SW 1271 (cell line): ENCODE results near the gene ZNF714.

Source experiments
- DNase-seq, 2 experiments: peaks; one replicate each; lab custom pipeline; 2025; lab: John Stamatoyannopoulos, UW

The ZNF714 gene

DNA sequence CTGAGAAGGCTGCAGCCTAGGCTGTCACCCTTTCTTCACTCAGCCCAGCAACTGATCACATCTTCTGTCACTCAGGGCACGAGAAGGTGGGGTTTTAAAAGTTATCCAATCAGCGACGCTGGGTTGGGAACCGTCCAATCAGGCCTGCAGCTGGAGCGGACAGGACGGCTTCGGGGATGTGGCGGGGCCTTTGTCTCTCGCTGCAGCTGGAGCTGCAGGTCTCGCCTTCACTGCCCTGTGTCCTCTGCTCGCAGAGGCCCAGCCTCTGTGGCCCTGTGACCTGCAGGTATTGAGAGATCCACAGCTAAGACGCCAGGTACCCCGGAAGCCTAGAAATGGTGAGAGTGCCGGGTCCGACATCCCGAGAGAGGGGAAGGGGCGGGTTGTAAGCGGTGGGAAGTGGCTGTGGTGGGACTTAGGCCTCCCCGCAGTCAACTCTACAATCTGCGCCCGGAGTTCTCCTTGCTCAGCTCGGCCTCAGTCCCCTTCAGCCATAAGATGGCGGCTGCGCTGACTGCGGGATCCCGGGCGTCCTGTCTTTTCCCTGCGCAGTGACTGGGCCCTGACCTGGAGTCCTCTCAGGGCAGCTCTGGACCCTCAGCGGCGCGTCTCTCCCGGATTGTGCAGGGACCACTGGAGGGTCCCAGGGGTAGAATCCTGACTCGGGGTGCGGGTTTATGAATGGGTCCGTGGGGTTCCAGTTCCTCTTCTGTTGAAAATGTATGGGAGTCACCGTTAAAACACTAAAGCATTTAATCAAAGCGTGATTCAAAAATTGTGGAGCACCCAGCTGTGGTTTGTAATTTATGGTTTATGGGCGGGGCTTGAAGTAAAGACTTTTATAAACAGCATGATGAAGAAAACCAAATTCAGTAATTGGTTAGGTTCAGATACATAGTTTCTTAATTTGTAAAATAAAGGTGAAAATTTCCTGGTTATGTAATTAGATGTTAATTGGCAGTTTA is at the start of gene ZNF714:
TSS of gene ZNF714 (plus strand) at position 193 of the 965 bp plus-strand sequence. CDS start 16,066 bp downstream, outside the sequence.
- peak; percentile 84 to 90 for DNase-seq

GRCh38 chr19:21045028-21045427 is 37.0 kb upstream of the ZNF714 start:
- no peak for DNase-seq

GRCh38 chr19:21046489-21046888 is 35.5 kb upstream of the ZNF714 start:
- no peak for DNase-seq

DNA sequence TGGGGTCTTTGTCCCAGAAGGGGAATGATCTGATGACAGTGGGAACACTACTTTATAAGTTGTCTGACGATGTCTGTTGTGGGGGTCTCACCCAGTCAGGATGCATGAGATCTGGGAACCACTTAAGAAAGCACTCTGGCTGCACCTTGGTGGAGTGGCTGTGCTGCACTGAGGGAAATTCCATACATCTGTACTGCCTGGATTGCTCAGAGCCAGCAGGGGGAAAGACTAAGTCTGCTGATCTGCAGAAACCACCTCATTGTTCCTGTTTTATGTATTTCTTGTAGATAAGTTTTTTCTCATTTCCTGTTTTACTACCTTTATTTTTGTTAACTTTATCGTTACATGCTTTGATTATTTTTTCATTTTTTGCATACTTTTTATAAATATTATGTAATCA is 34.3 kb upstream of the ZNF714 start:
- no peak for DNase-seq

DNA sequence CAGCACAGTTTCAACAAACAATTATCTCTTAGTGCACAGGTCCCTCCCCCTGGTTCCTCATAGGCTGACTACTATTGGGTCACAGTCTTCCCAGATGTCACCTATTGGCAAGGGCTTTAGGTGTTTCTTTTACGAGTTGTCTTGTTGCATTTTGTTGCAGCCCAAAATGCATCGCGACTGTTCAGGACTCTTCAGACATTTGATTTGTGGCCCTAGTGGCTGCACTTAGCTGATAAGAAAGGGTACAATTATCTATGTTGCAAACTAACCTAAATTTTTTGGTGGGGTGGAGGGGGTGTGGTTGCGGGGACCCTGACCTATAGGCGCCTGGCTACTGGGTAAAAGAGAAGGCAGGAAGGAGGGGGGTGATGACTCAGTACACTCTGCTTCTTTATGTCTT is 29.1 kb upstream of the ZNF714 start:
- DNase-seq, result no peak

- DNase-seq, result no peak
Measured at GRCh38 chr19:21065336-21065735, 16.7 kb upstream of the ZNF714 start.

GRCh38 chr19:21084343-21084742 is 2.3 kb downstream of the ZNF714 start:
- no peak for DNase-seq

GRCh38 chr19:21087871-21088270 is 5.9 kb downstream of the ZNF714 start:
- DNase-seq, result no peak

DNA sequence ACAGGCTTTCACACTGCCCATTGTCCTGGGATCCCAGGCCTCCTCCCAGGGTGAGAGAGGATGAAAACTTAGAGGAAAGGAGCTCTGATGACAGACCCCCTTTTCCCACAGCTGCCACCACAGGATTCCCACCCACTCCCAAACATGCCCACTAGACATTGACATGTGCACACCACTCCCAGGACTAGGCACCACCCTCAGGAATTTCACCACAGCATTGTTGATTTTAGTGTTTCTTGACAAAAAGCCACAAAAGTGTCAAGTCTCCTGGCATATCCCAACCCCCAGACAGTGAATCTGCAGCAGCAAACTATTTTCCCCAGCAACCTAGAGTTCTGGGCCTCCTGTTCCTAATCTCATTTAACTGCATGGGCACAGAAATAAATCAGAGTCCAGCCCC is 10.1 kb downstream of the ZNF714 start:
- DNase-seq, result no peak

DNA sequence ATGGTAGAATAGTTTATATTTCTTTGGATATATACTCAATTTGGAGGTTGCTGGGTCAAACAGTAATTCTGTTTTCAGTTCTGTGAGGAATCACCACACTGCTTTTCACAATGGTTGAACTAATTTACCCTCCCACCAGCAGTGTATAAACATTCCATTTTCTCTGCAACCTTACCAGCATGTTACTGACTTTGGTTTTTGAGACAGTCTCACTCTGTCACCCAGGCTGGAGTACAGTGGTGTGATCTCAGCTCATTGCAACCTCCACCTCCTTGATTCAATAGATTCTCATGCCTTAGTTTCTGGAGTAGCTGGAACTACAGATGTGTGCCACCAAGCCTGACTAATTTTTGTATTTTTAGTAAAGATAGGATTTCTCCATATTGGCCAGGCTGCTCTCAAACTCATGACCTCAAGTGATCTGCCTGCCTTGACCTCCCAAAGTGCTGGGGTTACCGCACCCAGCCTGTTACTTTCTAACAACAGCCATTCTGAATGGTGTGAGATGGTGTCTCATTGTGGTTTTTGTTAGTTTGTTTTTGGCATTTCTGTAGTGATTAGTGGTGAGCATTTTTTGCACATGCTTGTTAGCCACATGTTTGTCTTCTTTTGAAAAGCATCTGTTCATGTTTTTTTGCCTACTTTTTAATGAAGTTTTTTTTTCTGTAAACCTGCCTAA is 12.5 kb downstream of the ZNF714 start:
- DNase-seq, result no peak

DNA sequence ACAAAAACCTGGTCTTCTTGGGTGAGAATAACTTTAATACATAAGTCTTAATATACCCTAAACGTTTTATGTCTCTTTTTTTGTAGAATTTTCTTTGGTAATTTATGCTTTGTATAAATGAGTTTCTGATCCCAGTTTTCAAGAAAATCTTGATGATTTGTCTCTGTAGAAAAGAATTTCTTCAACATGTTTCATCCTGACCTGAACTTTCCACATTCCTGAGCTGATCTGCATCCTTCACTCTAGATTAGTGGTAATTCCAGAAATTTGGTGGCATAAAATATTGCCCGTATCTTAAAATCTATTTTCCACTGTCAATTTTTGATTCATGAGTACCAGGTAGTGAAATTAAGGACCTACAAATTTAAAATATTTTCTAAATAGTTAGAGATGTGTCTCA is 16.3 kb downstream of the ZNF714 start:
- DNase-seq, result no peak

DNA sequence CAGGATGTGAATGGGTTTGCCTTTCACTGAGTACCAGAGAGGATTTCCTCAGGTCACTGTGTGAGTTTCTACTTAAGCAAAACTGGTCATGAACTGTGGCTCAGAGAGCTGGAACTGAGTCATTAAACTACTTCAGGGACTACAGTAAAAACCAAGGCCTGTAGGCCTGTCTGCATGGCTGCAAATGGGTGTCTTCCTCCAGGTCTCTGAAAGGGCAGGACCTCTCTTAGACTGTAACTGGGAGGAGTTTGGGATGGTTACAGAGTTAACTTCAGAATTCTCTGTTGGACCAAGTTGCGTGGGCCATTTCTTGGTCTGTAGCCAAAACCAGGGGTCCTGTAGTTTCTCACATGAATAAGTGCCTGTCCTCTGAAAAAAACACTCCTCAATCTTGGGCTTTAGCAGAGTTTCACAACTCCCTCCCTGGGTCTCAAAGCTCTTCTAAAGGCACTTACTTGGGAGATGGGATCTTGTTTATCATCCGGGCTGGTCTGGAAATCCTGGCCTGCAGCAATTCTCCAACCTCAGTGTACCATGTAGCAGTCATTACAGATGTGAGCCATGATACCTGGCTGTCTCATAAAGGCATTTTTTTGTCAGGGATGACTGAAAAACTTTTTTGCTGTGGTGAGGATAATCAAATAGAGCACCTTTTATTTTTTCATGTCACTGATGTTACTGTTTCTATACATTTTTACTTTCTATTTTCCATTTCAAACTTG is 19.7 kb downstream of the ZNF714 start:
- no peak for DNase-seq

- no peak for DNase-seq
Measured at GRCh38 chr19:21109116-21109515, 27.1 kb downstream of the ZNF714 start.

DNA sequence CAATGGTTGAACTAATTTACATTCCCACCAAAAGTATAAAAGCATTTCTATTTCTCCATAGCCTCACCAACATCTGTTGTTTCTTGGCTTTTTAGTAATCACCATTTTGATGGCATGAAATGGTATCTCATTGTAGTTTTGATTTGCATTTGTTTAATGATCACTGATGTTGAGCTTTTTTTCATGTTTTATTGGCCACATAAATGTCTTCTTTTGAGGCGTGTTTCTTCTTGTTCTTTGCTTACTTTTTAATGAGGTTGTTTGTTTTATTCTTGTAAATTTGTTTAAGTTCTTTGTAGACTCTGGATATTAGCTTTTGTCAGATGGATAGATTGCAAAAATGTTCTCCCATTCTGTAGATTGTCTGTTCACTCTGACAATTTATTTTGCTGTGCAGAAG is 28.2 kb downstream of the ZNF714 start:
- no peak for DNase-seq

GRCh38 chr19:21115430-21115829 is 33.4 kb downstream of the ZNF714 start:
- DNase-seq, result no peak

GRCh38 chr19:21117041-21117907 is 35.3 kb downstream of the ZNF714 start:
- DNase-seq, result peak in 1 of 2 experiments; percentile 11

- no peak for DNase-seq
Measured at GRCh38 chr19:21126078-21126477, 44.1 kb downstream of the ZNF714 start.

DNA sequence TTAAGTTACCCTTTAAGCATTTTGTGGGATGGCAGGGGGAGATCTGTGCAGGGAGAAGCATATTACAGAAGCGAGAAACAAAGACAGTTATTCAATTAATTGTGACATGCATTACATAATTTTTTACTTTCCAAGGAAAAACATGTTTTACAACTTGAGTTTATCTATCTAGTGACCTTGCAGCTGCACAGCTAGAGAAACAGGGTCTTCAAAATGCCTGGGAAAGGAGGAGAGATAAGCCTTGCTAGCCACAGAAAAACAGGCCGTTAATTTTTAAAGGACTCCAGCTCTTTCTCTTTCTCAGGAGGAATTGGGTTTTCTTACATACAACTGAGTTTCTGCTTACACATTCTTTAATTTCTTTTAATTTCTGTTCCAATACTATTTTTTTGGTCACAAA is 45.0 kb downstream of the ZNF714 start:
- DNase-seq, result no peak

DNA sequence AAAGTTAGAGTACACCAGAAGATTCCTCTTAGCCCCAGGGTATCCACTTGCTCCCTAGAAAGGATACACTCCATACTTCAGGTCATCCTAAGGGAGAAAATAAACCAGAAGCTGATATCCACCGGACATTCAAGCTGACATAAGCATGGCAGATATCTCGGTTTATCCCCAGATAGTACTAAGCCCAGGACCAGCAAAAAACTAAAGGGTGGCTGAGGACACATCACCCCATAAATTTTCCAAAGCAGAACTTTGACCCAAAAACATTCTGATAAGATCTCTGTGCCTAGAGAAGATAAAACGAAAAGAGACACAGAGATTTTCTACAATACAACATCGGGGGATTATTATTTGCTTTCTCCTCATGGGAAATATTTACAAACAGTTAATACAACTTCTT is 45.9 kb downstream of the ZNF714 start:
- DNase-seq, result no peak

DNA sequence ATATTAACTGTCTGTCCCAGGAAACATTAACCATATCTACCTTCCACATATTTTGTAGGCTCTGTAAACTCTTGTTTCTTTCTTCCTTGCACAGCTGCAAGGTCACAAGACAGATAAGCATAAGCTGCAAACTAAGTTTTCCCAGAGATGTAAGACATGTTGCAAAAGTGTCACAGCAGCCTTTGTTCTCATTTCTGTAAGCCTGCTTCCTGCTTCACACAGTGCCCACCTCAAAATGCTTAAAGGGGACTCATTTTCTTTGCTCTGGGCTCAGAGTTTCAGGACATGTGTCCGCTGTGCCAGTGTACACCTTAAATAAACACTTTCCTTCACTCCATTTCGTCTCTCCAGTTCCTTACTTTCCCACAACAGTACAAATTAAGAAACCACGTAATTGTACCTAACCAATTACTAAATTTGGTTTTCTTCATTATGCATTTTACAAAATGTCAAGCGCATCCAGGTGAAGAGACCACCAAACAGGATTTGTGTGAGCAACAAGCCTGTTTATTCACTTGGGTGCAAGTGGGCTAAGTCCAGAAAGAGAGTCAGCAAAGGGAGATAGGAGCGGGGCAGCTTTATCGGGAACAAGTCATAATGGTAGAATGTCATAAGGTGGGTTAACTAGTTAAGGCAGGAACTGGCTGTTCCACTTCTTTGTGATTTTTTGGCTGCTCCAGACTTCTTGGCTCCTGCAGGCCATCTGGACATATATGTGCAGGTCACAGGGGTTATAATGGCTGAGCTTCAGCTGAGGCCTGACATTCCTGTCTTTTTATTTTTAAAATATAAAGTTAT is 47.1 kb downstream of the ZNF714 start:
- no peak for DNase-seq
